Heart right ventricle (tissue), 16 donors: ENCODE results near the gene OGA. TPM values are rescaled to one million over a fixed set of nuclear protein-coding genes. Genes with fewer than 3 reads are reported as not detected.

Experiments used
- ATAC-seq, 8 donors: fragments of 200-7000 bp; cut with Tn5 transposase; one replicate each; pipeline ENCODE4 v1.9.1; 2020; ENCODE audit warnings: mild to moderate bottlenecking in 8 of 8, moderate library complexity in 8 of 8, moderate number of reproducible peaks in 1 of 8
- DNase-seq, 2 donors: peaks; one replicate each; pipeline ENCODE4 v3.0.0-alpha.2; 2020
- H3K27ac ChIP-seq, 10 donors: fragments of 200-600 bp; sonication (generic) in 2 of 10; one replicate each; pipeline versions ENCODE4 v1.5.0 to v1.8.0; 2020 to 2022; ENCODE audit warnings: mild to moderate bottlenecking in 3 of 10
- H3K27me3 ChIP-seq, 7 donors: fragments of 200-600 bp; one replicate each; pipeline ENCODE4 v1.8.0; 2021 to 2022; ENCODE audit warnings: mild to moderate bottlenecking in 2 of 7
- H3K36me3 ChIP-seq, 9 donors: fragments of 200-600 bp; sonication (generic) in 1 of 9; one replicate each; pipeline versions ENCODE4 v1.5.0 to v1.8.0; 2020 to 2022; ENCODE audit warnings: mild to moderate bottlenecking in 2 of 9
- H3K4me1 ChIP-seq, 9 donors: fragments of 200-600 bp; sonication (generic) in 1 of 9; one replicate each; pipeline versions ENCODE4 v1.5.0 to v1.8.0; 2020 to 2022; ENCODE audit warnings: mild to moderate bottlenecking in 4 of 9
- H3K4me3 ChIP-seq, 10 donors: fragments of 200-600 bp; sonication (generic) in 2 of 10; one replicate each; pipeline versions ENCODE4 v1.5.0 to v1.8.0; 2020 to 2022; ENCODE audit warnings: mild to moderate bottlenecking in 7 of 10, moderate library complexity in 2 of 10
- H3K9me3 ChIP-seq, 11 donors: fragments of 200-600 bp in 10 of 11; sonication (generic) in 2 of 11; one replicate each; pipeline versions ENCODE4 v1.5.0 to v1.8.0; 2013 to 2022; ENCODE audit warnings: mild to moderate bottlenecking in 2 of 11, control low read depth in 1 of 11, moderate library complexity in 1 of 11
- CTCF ChIP-seq, 9 donors: fragments of 200-600 bp; sonication (generic) in 2 of 9; IDR thresholded peaks; one replicate each; pipeline versions ENCODE4 v1.5.0 to v1.8.0; 2021 to 2022; ENCODE audit warnings: antibody characterized with exemption in 9 of 9, mild to moderate bottlenecking in 5 of 9, moderate library complexity in 1 of 9
- WGBS, 2 donors: extraction: QIAGEN DNeasy Blood & Tissue Kit; methylation state at CpG; one replicate each; pipeline ENCODE4 v1.1.7; 2013; ENCODE audit warnings: inconsistent platforms in 1 of 2; 5-methylcytosine and 5-hydroxymethylcytosine counted together
- intact Hi-C, 10 donors: fragments of 100-400 bp; cut with DNase I; formaldehyde crosslinking; loops; one replicate each; pipeline versions ENCODE4 v1.11.1 to v1.14.2; 2022
- polyA plus RNA-seq, 2 donors: library from polyadenylated mRNA; stranded (reverse); fragments of 200-250 nt; gene quantifications; one replicate each; pipeline ENCODE4 v1.2.3, GENCODE V29; 2013
- total RNA-seq, 10 donors: library from RNA; stranded (reverse); fragmentation: NEBNext Ultra II Directional in 3 of 10; extraction: Animal tissue kit (Norgen Biotek cat#: 25700) in 3 of 10; gene quantifications; one replicate each; pipeline versions ENCODE4 v1.2.1 to v1.2.4, GENCODE V29; 2021 to 2023
- donor health status: Arrhythmogenic right ventricular cardiomyopathy.
- donor health status: ischemic (EF 13 %, LVEDD 7.1; RV severe dilation, severe dysfunction).
- donor health status: healthy with polysubstance abuse.
- donor health status: DM: no; HTN: yes; CAD: no.
- donor health status: DM: no; HTN: no; CAD: no.
- donor health status: ischemic (EF 25% LVEDD 6.9; RV normal size, moderate dysfunction).
- donor health status: ischemic (EF 25% LVEDD 5.7; RV mildly dilated, moderate dysfunction).
- donor health status: healthy.
- donor health status: DM: yes; HTN: yes; CAD: no.
- donor health status: Ischemic cardiomyopathy.
- donor health status: ischemic (EF 35%, LVEDD 5.7; RV mildly dilated, moderate dysfunction).
- donor health status: nonischemic (EF 11% LVEDD 7.7; RV severe dilation, severe dysfunction).
- donor health status: DM: yes; HTN: yes; CAD: no.
- donor health status: PGD.
- donor health status: ischemic (EF 29% LVEDD 5.4; RV normal size, mild dysfunction).
- donor health status: nonischemic (EF 23%, LVEDD 6.1; RV moderate dilation, normal function).

OGA gene
- total and polyA plus RNA-seq, 12 donors: 28.7 to 146 (median 116) TPM

- TF ChIP-seq CTCF (IDR thresholded peaks at IDR 0.05): no peak
- peak overlapping the region in 8 of 10 donors; percentile 6 to 98 (median 52) for H3K27ac ChIP-seq
- intact Hi-C loops: loop anchor here in 1 of 10 donors (5.0 kb wide), 1 partner anchor 32 kb away; the partner anchor contains the start of gene NPM3
- H3K9me3 ChIP-seq: no peaks in the 10 kb centered on the region
- H3K36me3 ChIP-seq: peaks cover 0 to 39% (median 18%) of the 10 kb centered on the region in 9 donors
- H3K27me3 ChIP-seq: no peaks in the 10 kb centered on the region
- ATAC-seq (no peak), DNase-seq (no peak)
- 48 to 55% methylated on average over 8 of the region's 8 CpGs for WGBS, 2 donors
- peak overlapping the region in 9 of 10 donors; percentile 82 to 100 (median 96) for H3K4me3 ChIP-seq
- peaks cover 3 to 69% (median 49%) of the 10 kb centered on the region in 9 donors for H3K4me1 ChIP-seq
Observed at GRCh38 chr10:101814466-101815071, 3.7 kb downstream of the OGA start.

GRCh38 chr10:101812606-101813005 is 5.6 kb downstream of the OGA start:
- TF ChIP-seq CTCF (IDR thresholded peaks at IDR 0.05): no peak
- no peaks in the 10 kb centered on the region for H3K27me3 ChIP-seq
- H3K9me3 ChIP-seq: no peaks in the 10 kb centered on the region
- H3K4me3 ChIP-seq: no peak overlapping the region
- intact Hi-C loops: no loop called here
- H3K27ac ChIP-seq: peak overlapping the region in 2 of 10 donors; percentile 7 to 14
- ATAC-seq (peak in 3 of 8 donors; percentile 36 to 46 (median 44)), DNase-seq (no peak)
- peaks cover 0 to 58% (median 34%) of the 10 kb centered on the region in 9 donors for H3K36me3 ChIP-seq
- 54 to 57% methylated on average over 4 of the region's 4 CpGs for WGBS, 2 donors
- peaks cover 3 to 60% (median 41%) of the 10 kb centered on the region in 9 donors for H3K4me1 ChIP-seq

- no peak for ATAC-seq
- intact Hi-C loops: no loop called here
Observed at GRCh38 chr10:101807158-101807557, 11.1 kb downstream of the OGA start.

GRCh38 chr10:101803511-101803910 is 14.7 kb downstream of the OGA start:
- DNase-seq (no peak), ATAC-seq (no peak)
- Histone ChIP-seq H3K36me3 (peaks cover 3 to 100% (median 98%) of the 10 kb centered on the region in 9 donors), H3K4me3 (no peak overlapping the region), H3K27ac (no peak overlapping the region), H3K27me3 (no peaks in the 10 kb centered on the region), H3K9me3 (no peaks in the 10 kb centered on the region), H3K4me1 (peaks cover 0 to 13% (median 0%) of the 10 kb centered on the region in 9 donors)
- WGBS, 2 donors: 71 to 72% methylated on average over 4 of the region's 4 CpGs
- intact Hi-C loops: no loop called here
- TF ChIP-seq CTCF (IDR thresholded peaks at IDR 0.05): no peak

More at GRCh38 chr10:101807158-101807557, 11.1 kb downstream of the OGA start:
- peaks cover 3 to 100% (median 86%) of the 10 kb centered on the region in 9 donors for H3K36me3 ChIP-seq
- H3K27ac ChIP-seq: no peak overlapping the region
- no peaks in the 10 kb centered on the region for H3K9me3 ChIP-seq
- no peaks in the 10 kb centered on the region for H3K27me3 ChIP-seq
- peaks cover 0 to 27% (median 9%) of the 10 kb centered on the region in 9 donors for H3K4me1 ChIP-seq
- TF ChIP-seq CTCF (IDR thresholded peaks at IDR 0.05): no peak
- 84 to 90% methylated on average over 1 of the region's 1 CpG for WGBS, 2 donors
- DNase-seq: no peak
- H3K4me3 ChIP-seq: no peak overlapping the region
